ENCODE results near the gene GRB10.

- TF ChIP-seq POLR2A (IDR thresholded peaks at IDR 0.05): no peak
- TF ChIP-seq CTCF (IDR thresholded peaks at IDR 0.05): no peak
- TF ChIP-seq POLR2AphosphoS5 (IDR thresholded peaks at IDR 0.05): peak in 1 of 3 donors; percentile 20
Observed at GRCh38 chr7:50771120-50772002, 11.3 kb downstream of the GRB10 start.

All from breast epithelium (tissue), 3 donors.